Glutamatergic neuron (in vitro differentiated cells): ENCODE measurements around the gene MAF. TPM values are rescaled to one million over a fixed set of nuclear protein-coding genes. Genes with fewer than 3 reads are reported as not detected.

ENCODE experiments used
- DNase-seq: peaks from one replicate; pipeline ENCODE4 v3.0.0; 2022
- H3K27ac Mint-ChIP-seq: one replicate; pipeline ENCODE4 v1.8.0; 2020; ENCODE audit warnings: mild to moderate bottlenecking, mixed read lengths, inconsistent platforms; ENCODE audit not compliant: unreplicated experiment
- H3K27me3 Mint-ChIP-seq: one replicate; pipeline ENCODE4 v1.8.0; 2020; ENCODE audit warnings: mild to moderate bottlenecking, moderate library complexity, mixed read lengths, inconsistent platforms; ENCODE audit not compliant: unreplicated experiment
- H3K36me3 Mint-ChIP-seq: one replicate; pipeline ENCODE4 v1.8.0; 2020; ENCODE audit warnings: mild to moderate bottlenecking, mixed read lengths, inconsistent platforms; ENCODE audit not compliant: unreplicated experiment
- H3K4me1 Mint-ChIP-seq: one replicate; pipeline ENCODE4 v1.8.0; 2020; ENCODE audit warnings: mild to moderate bottlenecking, low read depth, mixed read lengths, inconsistent platforms; ENCODE audit not compliant: unreplicated experiment
- H3K4me3 Mint-ChIP-seq: one replicate; pipeline ENCODE4 v1.8.0; 2020; ENCODE audit warnings: mild to moderate bottlenecking, mixed read lengths, inconsistent platforms; ENCODE audit not compliant: unreplicated experiment
- H3K9me3 Mint-ChIP-seq: one replicate; pipeline ENCODE4 v1.8.0; 2020; ENCODE audit warnings: mild to moderate bottlenecking, moderate library complexity, mixed read lengths, inconsistent platforms; ENCODE audit not compliant: unreplicated experiment
- CTCF ChIP-seq: fragments of 200-600 bp; sonication (generic); IDR thresholded peaks from one replicate; pipeline ENCODE4 v1.5.0; 2021; ENCODE audit not compliant: partially characterized antibody, unreplicated experiment
- total RNA-seq: library from RNA; stranded (reverse); fragmentation: NEBNext Ultra II Directional; extraction: Animal tissue kit (Norgen Biotek cat#: 25700); gene quantifications from one replicate; pipeline ENCODE4 v1.2.1, GENCODE V29; 2021; ENCODE audit not compliant: unreplicated experiment

MAF gene
- total RNA-seq, 1 donor from 2014 or later: 5.0 TPM

DNA sequence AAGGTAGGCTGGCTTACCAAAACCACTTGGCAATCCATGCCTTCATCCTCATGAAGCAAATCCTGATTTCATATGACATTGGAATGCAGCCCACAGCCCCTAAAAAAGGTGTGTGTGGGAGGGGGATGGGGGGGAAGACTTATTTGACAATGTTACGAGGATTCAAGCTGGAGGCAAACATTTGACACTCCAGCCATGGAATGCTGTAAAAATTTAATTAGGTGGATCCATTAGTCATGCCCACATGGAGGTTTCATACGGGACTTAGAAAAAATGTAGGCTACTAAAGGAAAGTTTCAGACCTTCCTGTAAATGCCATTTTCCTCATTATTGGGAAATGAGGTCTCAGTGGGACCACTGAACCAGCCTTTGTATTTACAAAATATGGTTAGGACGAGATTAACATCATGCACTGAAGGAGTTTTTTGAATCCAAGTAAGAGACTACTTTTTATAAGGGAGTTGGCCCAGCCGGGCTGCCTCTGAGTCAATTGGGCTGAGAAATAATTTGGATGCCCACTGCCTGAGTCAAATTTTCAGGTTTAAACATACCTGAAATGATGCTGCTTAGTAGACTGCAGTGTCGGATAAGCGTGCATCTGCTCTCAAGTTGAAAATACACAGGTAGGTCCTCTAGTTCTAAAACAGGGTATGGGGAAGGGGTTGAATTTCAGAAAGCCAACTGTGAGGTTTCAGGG lies 44.6 kb upstream of the MAF start:
- TF ChIP-seq CTCF: no peak
- no peak for DNase-seq
- Mint-ChIP-seq H3K4me3 (no peak overlapping the region), H3K9me3 (peaks cover 2% of the 10 kb centered on the region), H3K36me3 (no peaks in the 10 kb centered on the region), H3K27me3 (no peaks in the 10 kb centered on the region), H3K4me1 (peaks cover 5% of the 10 kb centered on the region), H3K27ac (no peak overlapping the region)

DNA sequence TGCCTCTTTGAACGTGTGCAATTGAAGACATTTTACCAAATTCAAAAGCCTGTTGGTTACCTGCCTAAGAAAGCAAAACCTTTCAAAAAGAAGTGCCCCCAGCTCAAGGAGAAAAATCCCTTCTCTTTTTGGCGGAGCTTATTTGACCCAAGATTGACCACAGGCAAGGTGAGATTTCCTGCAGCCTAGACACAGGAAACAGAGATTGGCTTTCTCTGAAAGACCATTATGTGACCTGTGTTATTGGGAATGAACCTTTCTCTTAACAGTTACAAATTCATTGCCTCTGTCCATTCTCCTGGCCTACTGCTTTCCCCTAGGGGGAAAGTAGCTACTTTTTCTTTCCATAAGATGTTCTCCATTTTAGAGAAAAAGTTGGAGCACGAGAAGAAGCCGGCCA lies 42.1 kb upstream of the MAF start:
- Mint-ChIP-seq H3K27ac (no peak overlapping the region), H3K27me3 (no peaks in the 10 kb centered on the region), H3K4me3 (no peak overlapping the region), H3K4me1 (no peaks in the 10 kb centered on the region), H3K36me3 (no peaks in the 10 kb centered on the region), H3K9me3 (no peaks in the 10 kb centered on the region)
- no peak for TF ChIP-seq CTCF
- DNase-seq: no peak

- DNase-seq: no peak
- no peaks in the 10 kb centered on the region for H3K9me3 Mint-ChIP-seq
- no peak overlapping the region for H3K4me3 Mint-ChIP-seq
- H3K27me3 Mint-ChIP-seq: no peaks in the 10 kb centered on the region
- no peak for TF ChIP-seq CTCF
- H3K27ac Mint-ChIP-seq: no peak overlapping the region
- H3K4me1 Mint-ChIP-seq: no peaks in the 10 kb centered on the region
- no peaks in the 10 kb centered on the region for H3K36me3 Mint-ChIP-seq
These were observed 40.2 kb upstream of the MAF start for GRCh38 chr16:79640513-79641360.

DNA sequence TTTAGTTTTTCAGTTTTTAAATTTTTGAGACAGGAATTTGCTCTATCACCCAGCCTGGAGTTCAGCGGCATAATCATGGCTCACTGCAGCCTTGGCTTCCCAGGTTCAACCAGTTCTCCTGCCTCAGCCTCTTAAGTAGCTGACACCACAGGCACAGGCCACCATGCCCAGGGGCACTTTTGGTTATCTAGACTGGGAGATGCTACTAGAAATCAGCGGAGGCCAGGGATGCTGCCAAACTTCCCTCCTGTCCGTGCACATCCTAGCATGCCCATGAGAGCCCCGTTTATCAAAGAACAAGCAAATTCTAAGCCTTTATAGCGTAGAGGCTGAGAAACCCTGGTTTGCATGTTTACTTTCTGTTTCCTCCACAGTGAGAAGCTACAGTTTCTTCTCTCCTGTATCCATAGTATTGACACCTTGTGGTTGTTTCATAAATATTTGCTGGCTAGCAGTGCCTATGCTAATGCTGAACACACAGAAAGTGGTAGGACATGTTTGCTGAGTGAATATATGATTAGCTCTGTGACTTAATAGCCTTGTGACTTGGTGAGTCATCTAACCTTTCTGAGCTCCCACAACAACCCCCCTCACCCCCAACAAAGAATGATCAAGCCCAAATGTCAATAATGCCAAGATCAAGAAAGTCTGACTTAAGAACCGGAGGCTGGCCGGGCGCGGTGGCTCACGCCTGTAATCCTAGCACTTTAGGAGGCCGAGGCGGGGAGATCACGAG lies 39.2 kb upstream of the MAF start:
- no peaks in the 10 kb centered on the region for H3K9me3 Mint-ChIP-seq
- H3K4me1 Mint-ChIP-seq: no peaks in the 10 kb centered on the region
- TF ChIP-seq CTCF: no peak
- H3K36me3 Mint-ChIP-seq: no peaks in the 10 kb centered on the region
- H3K27me3 Mint-ChIP-seq: no peaks in the 10 kb centered on the region
- no peak for DNase-seq
- no peak overlapping the region for H3K27ac Mint-ChIP-seq
- H3K4me3 Mint-ChIP-seq: no peak overlapping the region
